Measurements from ENCODE around the gene PRKG1.

GRCh38 chr10:51403521-51403920 is 329.2 kb downstream of the PRKG1 start:
- TF ChIP-seq CTCF (IDR thresholded peaks at IDR 0.05) (no peak), POLR2A (IDR thresholded peaks at IDR 0.05) (no peak)
